Muscle layer of duodenum (tissue), 2 donors: ENCODE results near the gene R3HDM2.

ENCODE experiments used
- H3K27ac ChIP-seq: one replicate; pipeline ENCODE4 v1.7.0; 2013; ENCODE audit warnings: mild to moderate bottlenecking, low read length
- H3K27me3 ChIP-seq: one replicate; pipeline ENCODE4 v1.7.0; 2013; ENCODE audit warnings: low read depth, mild to moderate bottlenecking, control low read depth, low read length
- H3K36me3 ChIP-seq, 2 donors: one replicate each; pipeline ENCODE4 v1.7.0; 2013; ENCODE audit warnings: low read length in 2 of 2, control low read depth in 1 of 2, mild to moderate bottlenecking in 1 of 2; ENCODE audit not compliant: insufficient read depth in 2 of 2, control insufficient read depth in 1 of 2
- H3K4me1 ChIP-seq, 2 donors: one replicate each; pipeline ENCODE4 v1.7.0; 2013; ENCODE audit warnings: low read length in 2 of 2, mild to moderate bottlenecking in 2 of 2, control low read depth in 1 of 2, moderate library complexity in 1 of 2; ENCODE audit not compliant: insufficient read depth in 2 of 2, control insufficient read depth in 1 of 2
- H3K4me3 ChIP-seq, 2 donors: one replicate each; pipeline ENCODE4 v1.7.0; 2013; ENCODE audit warnings: low read length in 2 of 2, low read depth in 1 of 2, mild to moderate bottlenecking in 1 of 2
- H3K9me3 ChIP-seq, 2 donors: one replicate each; pipeline ENCODE4 v1.7.0; 2013; ENCODE audit warnings: low read length in 2 of 2, control low read depth in 1 of 2, mild to moderate bottlenecking in 1 of 2; ENCODE audit not compliant: control insufficient read depth in 1 of 2
- donor health status: healthy.

Gene R3HDM2

GRCh38 chr12:57235017-57235727, 195.7 kb downstream of the R3HDM2 start:
- Histone ChIP-seq H3K9me3 (no peaks in the 10 kb centered on the region), H3K4me1 (peaks cover 18 to 49% of the 10 kb centered on the region in 2 donors), H3K27me3 (peaks cover 35% of the 10 kb centered on the region), H3K4me3 (no peak overlapping the region), H3K27ac (no peak overlapping the region), H3K36me3 (peaks cover 29 to 33% of the 10 kb centered on the region in 2 donors)

- Histone ChIP-seq H3K27me3 (peaks cover 29% of the 10 kb centered on the region), H3K4me1 (peaks cover 16 to 47% of the 10 kb centered on the region in 2 donors), H3K27ac (peak overlapping the region; percentile 23), H3K36me3 (peaks cover 29 to 36% of the 10 kb centered on the region in 2 donors), H3K4me3 (no peak overlapping the region), H3K9me3 (no peaks in the 10 kb centered on the region)
Observed at GRCh38 chr12:57234571-57235016, 196.2 kb downstream of the R3HDM2 start.

GRCh38 chr12:57234233-57234570, 196.6 kb downstream of the R3HDM2 start:
- no peaks in the 10 kb centered on the region for H3K9me3 ChIP-seq
- peaks cover 13 to 43% of the 10 kb centered on the region in 2 donors for H3K4me1 ChIP-seq
- no peak overlapping the region for H3K4me3 ChIP-seq
- peaks cover 26% of the 10 kb centered on the region for H3K27me3 ChIP-seq
- H3K36me3 ChIP-seq: peaks cover 29 to 38% of the 10 kb centered on the region in 2 donors
- H3K27ac ChIP-seq: peak overlapping the region; percentile 23

- peaks cover 10 to 37% of the 10 kb centered on the region in 2 donors for H3K4me1 ChIP-seq
- no peak overlapping the region for H3K27ac ChIP-seq
- peaks cover 22% of the 10 kb centered on the region for H3K27me3 ChIP-seq
- H3K4me3 ChIP-seq: no peak overlapping the region
- H3K36me3 ChIP-seq: peaks cover 29 to 38% of the 10 kb centered on the region in 2 donors
- H3K9me3 ChIP-seq: no peaks in the 10 kb centered on the region
Observed at GRCh38 chr12:57233357-57234232, 197.2 kb downstream of the R3HDM2 start.

- no peak overlapping the region for H3K4me3 ChIP-seq
- peaks cover 9 to 25% of the 10 kb centered on the region in 2 donors for H3K4me1 ChIP-seq
- peaks cover 29 to 38% of the 10 kb centered on the region in 2 donors for H3K36me3 ChIP-seq
- H3K9me3 ChIP-seq: no peaks in the 10 kb centered on the region
- H3K27ac ChIP-seq: no peak overlapping the region
- peaks cover 10% of the 10 kb centered on the region for H3K27me3 ChIP-seq
Observed at GRCh38 chr12:57232156-57232756, 198.6 kb downstream of the R3HDM2 start.

- H3K27me3 ChIP-seq: peaks cover 10% of the 10 kb centered on the region
- H3K4me1 ChIP-seq: peaks cover 9 to 28% of the 10 kb centered on the region in 2 donors
- H3K4me3 ChIP-seq: no peak overlapping the region
- no peak overlapping the region for H3K27ac ChIP-seq
- H3K9me3 ChIP-seq: no peaks in the 10 kb centered on the region
- peaks cover 29 to 38% of the 10 kb centered on the region in 2 donors for H3K36me3 ChIP-seq
Observed at GRCh38 chr12:57231276-57232021, 199.4 kb downstream of the R3HDM2 start.

- H3K4me1 ChIP-seq: peaks cover 9 to 28% of the 10 kb centered on the region in 2 donors
- H3K9me3 ChIP-seq: no peaks in the 10 kb centered on the region
- H3K27ac ChIP-seq: peak overlapping the region; percentile 67
- peak overlapping the region; percentile 79 to 94 for H3K4me3 ChIP-seq
- peaks cover 12% of the 10 kb centered on the region for H3K27me3 ChIP-seq
- H3K36me3 ChIP-seq: peaks cover 29 to 38% of the 10 kb centered on the region in 2 donors
Observed at GRCh38 chr12:57230381-57231155, 200.3 kb downstream of the R3HDM2 start.

GRCh38 chr12:57229634-57230380, 201.0 kb downstream of the R3HDM2 start, which contains the start of gene SHMT2:
TSS of gene SHMT2 (plus strand) at chr12:57229711. CDS start at chr12:57229779, 68 bp downstream.
- Histone ChIP-seq H3K9me3 (no peaks in the 10 kb centered on the region), H3K36me3 (peaks cover 29 to 37% of the 10 kb centered on the region in 2 donors), H3K27me3 (peaks cover 20% of the 10 kb centered on the region), H3K27ac (peak within 1 kb of the TSS; percentile 67), H3K4me3 (peak within 1 kb of the TSS; percentile 79 to 94), H3K4me1 (peaks cover 9 to 31% of the 10 kb centered on the region in 2 donors)

- peaks cover 26% of the 10 kb centered on the region for H3K27me3 ChIP-seq
- peaks cover 27 to 31% of the 10 kb centered on the region in 2 donors for H3K36me3 ChIP-seq
- H3K4me1 ChIP-seq: peaks cover 9 to 35% of the 10 kb centered on the region in 2 donors
- H3K27ac ChIP-seq: no peak overlapping the region
- no peaks in the 10 kb centered on the region for H3K9me3 ChIP-seq
- peak overlapping the region; percentile 79 to 94 for H3K4me3 ChIP-seq
Observed at GRCh38 chr12:57229046-57229633, 201.7 kb downstream of the R3HDM2 start.
